Measurements from ENCODE around the gene DYNC2H1.
"Not testable (repeated sequence)": the region's sequence is repeated elsewhere in the genome, so short reads cannot be mapped to it uniquely, and the experiment has no call there.

DYNC2H1 gene

DNA sequence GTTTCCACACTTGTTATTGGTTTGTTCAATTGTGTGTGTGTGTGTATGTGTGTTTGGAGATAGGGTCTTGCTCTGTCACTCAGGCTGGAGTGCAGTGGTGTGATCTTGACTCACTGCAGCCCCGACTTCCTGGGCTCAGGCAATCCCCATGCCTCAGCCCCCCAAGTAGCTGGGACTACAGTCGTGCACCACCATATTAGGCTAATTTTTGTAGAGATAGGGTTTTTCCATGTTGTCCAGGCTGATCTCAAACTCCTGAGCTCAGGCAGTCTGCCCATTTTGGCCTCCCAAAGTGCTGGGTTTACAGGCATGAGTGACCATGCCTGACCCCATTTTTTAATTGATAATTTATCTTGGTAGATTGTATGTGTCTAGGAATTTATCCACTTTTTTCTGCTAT is 263.7 kb downstream of the DYNC2H1 start:
- DNase-seq: no peak

- DNase-seq: not testable (repeated sequence)
Observed at GRCh38 chr11:103374227-103374626, 265.0 kb downstream of the DYNC2H1 start.

GRCh38 chr11:103378931-103379330 is 269.7 kb downstream of the DYNC2H1 start:
- no peak for DNase-seq

- DNase-seq: no peak
Observed at GRCh38 chr11:103380031-103380430, 270.8 kb downstream of the DYNC2H1 start.

DNA sequence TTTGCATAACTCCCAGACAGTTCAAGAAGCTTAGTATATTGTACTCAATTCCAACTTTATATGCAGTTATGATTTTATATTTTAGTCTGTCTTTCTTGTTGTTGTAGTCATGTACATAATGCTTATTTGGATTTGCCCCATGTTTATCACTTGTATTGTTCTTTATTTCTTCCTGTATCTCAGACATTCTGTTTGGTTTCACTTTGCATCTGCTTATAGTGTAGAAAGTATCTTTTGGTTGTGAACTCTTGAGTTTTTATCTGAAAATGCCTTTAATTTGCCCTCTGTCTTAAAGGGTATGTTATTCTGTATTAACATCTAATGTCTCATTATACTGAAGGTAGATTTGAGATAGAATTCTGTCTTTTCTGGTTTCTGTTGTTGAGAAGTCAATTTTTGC is 275.4 kb downstream of the DYNC2H1 start:
- no peak for DNase-seq

DNA sequence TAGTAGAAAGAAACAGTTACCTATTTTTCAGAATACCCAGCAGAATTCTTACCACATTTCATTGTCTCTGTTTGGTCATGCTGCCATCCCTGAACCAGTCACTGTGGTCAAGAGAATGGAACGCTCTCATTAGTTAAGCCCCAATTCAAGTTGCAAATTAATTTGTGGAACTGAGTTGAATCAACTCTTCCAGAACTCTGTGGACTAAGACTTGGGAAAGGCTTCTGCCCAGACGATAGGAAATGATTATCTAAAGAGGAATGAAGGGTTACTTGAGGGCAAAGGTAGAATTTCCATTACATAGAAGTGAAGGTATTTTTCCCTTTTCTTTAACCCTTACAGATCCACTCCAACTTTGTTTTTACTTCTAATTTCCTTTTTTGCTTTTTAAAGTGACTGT is 286.4 kb downstream of the DYNC2H1 start:
- no peak for DNase-seq

DNA sequence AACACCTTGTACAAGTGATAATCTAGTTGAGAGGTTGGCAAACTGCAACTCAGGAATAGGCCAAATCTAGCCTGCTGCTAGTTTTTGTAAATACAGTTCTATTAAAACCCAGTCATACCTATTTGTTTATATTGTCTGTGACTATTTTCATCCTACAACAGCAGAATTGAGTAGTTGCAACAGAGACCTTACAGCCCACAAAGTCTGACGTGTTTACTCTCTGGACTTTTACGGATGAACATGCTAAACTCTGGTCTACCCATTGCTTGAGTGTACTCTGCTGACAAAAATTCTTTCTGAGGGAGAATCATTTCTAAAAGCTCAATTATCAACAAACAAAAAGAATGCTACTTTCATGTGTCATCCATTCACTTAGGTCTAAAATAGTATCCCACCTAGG is 287.0 kb downstream of the DYNC2H1 start:
- DNase-seq: no peak

DNA sequence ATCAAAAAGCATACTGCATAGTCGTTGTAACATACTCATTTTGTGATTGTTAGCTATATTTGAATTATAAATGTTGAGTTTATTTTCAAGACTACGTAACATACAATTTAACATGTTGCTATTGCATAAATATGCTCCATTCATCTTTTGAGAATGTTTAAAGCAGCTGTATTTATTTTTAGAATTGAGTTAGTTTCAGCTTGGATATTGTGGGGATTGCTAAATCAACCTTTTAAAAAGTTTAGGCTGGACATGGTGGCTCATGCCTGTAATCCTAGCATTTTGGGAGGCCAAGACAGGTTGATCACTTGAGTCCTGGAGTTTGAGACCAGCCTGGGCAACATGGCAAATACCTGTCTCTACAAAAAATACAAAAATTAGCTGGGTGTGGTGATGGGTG is 288.1 kb downstream of the DYNC2H1 start:
- DNase-seq: no peak

GRCh38 chr11:103398829-103399228 is 289.6 kb downstream of the DYNC2H1 start:
- DNase-seq: no peak

DNA sequence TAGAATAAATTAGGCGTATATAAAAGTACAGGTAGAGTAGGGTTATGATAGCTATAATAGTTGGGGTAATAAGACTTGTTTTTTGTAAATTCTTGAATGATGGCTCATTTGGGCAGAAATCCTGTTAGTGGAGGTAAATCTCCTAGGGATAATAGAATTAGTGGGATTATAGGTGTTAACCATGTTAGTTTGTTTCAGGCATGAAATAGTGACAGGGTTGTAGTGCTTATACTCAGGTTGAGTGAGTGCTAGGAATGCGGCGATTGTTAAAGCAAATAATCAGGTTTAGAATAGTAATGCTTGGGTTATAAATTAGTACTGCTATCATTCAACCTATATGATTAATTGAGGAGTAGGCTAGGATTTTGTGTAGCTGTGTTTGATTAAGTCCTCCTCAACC is 297.1 kb downstream of the DYNC2H1 start:
- no peak for DNase-seq

DNA sequence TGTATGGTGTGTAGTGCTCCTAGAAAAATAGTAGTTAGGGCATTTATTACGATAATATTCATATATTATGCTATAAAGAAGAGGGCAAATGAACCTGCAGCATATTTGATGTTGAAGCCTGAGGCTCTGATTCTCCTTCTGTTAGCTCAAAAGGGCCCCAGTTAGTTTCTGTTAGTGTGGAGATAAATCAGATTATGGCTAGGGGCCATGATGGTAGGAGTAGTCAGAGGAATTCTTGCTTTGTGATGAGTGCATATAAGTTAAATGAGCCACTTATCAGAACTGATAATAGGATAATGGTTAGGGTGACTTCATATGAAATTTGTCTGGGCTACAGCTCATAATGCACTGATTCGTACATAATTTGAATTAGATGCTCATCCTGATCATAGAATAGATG is 298.4 kb downstream of the DYNC2H1 start:
- no peak for DNase-seq

GRCh38 chr11:103413266-103413888 is 304.2 kb downstream of the DYNC2H1 start:
- no peak for DNase-seq

DNA sequence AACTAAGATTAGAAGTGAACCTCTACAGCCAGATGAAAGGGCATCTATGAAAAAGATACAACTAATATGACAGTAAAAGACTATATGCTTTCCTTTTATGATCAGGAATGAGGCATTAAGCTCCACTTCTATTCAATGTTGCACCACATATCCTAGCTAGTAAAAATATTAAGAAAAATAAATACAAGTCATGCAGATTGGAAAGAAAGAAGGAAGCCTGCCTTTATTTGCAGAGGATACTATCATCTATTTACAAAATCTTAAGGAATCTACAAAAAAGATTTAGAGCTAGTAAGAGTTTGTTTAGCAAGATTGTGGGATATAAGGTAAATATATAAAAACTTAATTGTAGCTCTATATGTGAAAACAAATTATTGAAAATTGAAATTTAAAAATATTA is 308.8 kb downstream of the DYNC2H1 start:
- no peak for DNase-seq

DNA sequence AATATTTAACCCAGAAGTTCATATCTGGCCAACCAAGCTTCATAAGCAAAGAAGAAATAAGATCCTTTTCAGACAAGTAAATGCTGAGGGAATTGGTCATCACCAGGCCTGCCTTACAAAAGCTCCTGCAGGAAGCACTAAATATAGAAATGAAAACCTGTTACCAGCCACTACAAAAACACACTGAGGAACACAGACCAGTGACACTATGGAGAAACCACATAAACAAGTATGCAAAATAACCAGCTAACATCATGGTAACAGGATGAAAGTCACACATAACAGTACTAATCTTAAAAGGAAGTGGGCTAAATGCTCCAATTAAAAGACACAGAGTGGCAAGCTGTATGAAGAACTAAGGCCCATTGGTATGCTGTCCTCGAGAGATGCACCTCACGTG is 311.4 kb downstream of the DYNC2H1 start:
- DNase-seq: no peak

DNA sequence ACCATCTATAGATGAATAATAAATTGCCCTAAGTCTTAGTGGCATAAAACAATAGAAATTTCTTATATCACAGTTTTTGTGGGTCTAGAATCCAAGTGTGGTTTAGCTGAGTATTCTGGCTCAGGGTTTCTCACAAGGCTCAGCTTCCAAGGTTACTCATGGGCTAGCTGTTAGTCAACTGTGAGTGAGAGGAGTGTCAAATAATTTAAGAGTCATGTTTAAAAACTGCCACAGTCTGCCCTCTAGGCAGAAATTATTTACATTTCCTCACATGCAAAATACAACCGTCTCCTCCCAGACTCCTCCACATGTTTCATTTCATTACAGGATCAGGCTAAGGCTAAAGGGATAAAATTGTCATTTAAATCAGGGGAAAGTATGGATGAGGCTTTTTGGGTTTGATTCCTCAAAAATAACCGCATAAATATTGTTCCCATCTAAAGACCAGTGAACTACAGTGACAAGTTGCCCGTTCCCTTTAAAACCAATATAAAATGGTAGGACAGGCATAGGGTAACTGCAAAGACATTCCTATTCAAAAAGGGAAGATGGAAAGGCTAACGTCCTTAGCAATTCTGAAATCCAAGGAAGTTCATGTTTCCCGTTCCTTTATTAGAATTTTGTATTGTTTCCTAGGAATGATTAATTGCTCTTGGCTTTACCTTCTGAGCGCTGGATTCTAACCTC is 324.3 kb downstream of the DYNC2H1 start:
- no peak for DNase-seq

GRCh38 chr11:103434073-103434411 is 324.8 kb downstream of the DYNC2H1 start:
- DNase-seq: no peak

- no peak for DNase-seq
Observed at GRCh38 chr11:103436131-103436770, 327.0 kb downstream of the DYNC2H1 start.

- no peak for DNase-seq
Observed at GRCh38 chr11:103441021-103441420, 331.8 kb downstream of the DYNC2H1 start.

- DNase-seq: no peak
Observed at GRCh38 chr11:103448966-103449365, 339.7 kb downstream of the DYNC2H1 start.

DNA sequence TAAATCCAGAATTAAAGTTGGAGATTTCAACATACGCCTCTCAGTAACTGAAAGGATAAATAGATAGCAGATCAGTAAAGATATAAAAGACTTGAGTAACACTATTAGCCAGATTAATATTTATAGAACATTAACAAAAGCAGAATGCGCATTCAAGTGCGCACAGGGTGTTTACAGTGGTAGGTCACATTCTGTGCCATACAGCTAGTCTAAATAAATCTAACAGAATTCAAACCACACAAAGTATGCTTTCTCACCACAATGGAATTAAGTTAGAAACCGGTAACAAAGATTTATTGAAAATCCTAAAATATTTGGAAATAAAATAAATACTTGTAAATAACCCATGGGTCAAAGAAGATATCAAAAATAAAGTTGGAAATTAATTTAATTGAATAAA is 341.0 kb downstream of the DYNC2H1 start:
- DNase-seq: no peak

- no peak for DNase-seq
Observed at GRCh38 chr11:103453126-103453525, 343.9 kb downstream of the DYNC2H1 start.

GRCh38 chr11:103453915-103454709 is 344.9 kb downstream of the DYNC2H1 start:
- DNase-seq: no peak

- no peak for DNase-seq
Observed at GRCh38 chr11:103464420-103464819, 355.2 kb downstream of the DYNC2H1 start.
